HG02759 (cell line): ENCODE measurements around the gene SYT17.

ENCODE experiments used
- ATAC-seq: cut with Tn5 transposase; IDR thresholded peaks from one replicate; pipeline ENCODE4 v1.9.1; 2021; ENCODE audit warnings: mild to moderate bottlenecking, moderate library complexity; ENCODE audit not compliant: unreplicated experiment

Gene SYT17

GRCh38 chr16:19212059-19212458, 44.0 kb downstream of the SYT17 start:
- no peak for ATAC-seq

- ATAC-seq, result no peak
Measured at GRCh38 chr16:19213885-19214284, 45.8 kb downstream of the SYT17 start.

- ATAC-seq, result no peak
Measured at GRCh38 chr16:19215705-19216104, 47.7 kb downstream of the SYT17 start.

- ATAC-seq, result no peak
Measured at GRCh38 chr16:19218581-19218980, 50.5 kb downstream of the SYT17 start.

GRCh38 chr16:19219836-19220235, 51.8 kb downstream of the SYT17 start:
- no peak for ATAC-seq

GRCh38 chr16:19223235-19224170, 55.5 kb downstream of the SYT17 start:
- ATAC-seq, result no peak

- no peak for ATAC-seq
Measured at GRCh38 chr16:19225651-19226050, 57.6 kb downstream of the SYT17 start.

GRCh38 chr16:19227643-19228042, 59.6 kb downstream of the SYT17 start:
- no peak for ATAC-seq

- ATAC-seq, result no peak
Measured at GRCh38 chr16:19228052-19228451, 60.0 kb downstream of the SYT17 start.

- no peak for ATAC-seq
Measured at GRCh38 chr16:19228575-19228974, 60.5 kb downstream of the SYT17 start.

- no peak for ATAC-seq
Measured at GRCh38 chr16:19230575-19230974, 62.5 kb downstream of the SYT17 start.

- ATAC-seq, result no peak
Measured at GRCh38 chr16:19231881-19232280, 63.8 kb downstream of the SYT17 start.

- ATAC-seq, result no peak
Measured at GRCh38 chr16:19232988-19233387, 64.9 kb downstream of the SYT17 start.

- no peak for ATAC-seq
Measured at GRCh38 chr16:19235478-19235877, 67.4 kb downstream of the SYT17 start.

GRCh38 chr16:19235886-19236285, 67.8 kb downstream of the SYT17 start:
- ATAC-seq, result no peak

- ATAC-seq, result no peak
Measured at GRCh38 chr16:19236561-19237209, 68.6 kb downstream of the SYT17 start.

- ATAC-seq, result no peak
Measured at GRCh38 chr16:19238406-19238805, 70.4 kb downstream of the SYT17 start.

GRCh38 chr16:19239511-19240155, 71.6 kb downstream of the SYT17 start:
- no peak for ATAC-seq

- ATAC-seq, result no peak
Measured at GRCh38 chr16:19240494-19240893, 72.5 kb downstream of the SYT17 start.

GRCh38 chr16:19241512-19241911, 73.5 kb downstream of the SYT17 start:
- ATAC-seq, result no peak

GRCh38 chr16:19242186-19242585, 74.1 kb downstream of the SYT17 start:
- ATAC-seq, result no peak
